Thyroid gland (tissue), 4 donors: ENCODE data around the gene SPINK1.
"Not testable (repeated sequence)": the region's sequence is repeated elsewhere in the genome, so short reads cannot be mapped to it uniquely, and the experiment has no call there.

ENCODE experiments used
- POLR2A ChIP-seq, 2 donors: fragments of 450-650 bp; IDR thresholded peaks; one replicate each; pipeline ENCODE4 v1.6.1; 2017; ENCODE audit warnings: antibody characterized with exemption in 2 of 2, mild to moderate bottlenecking in 2 of 2, moderate library complexity in 1 of 2
- TF ChIP-seq, protein P1 (sequence below), 6 experiments: fragments of 200-600 bp in 3 of 6; fragments of 450-650 bp in 3 of 6; sonication (generic) in 3 of 6; IDR thresholded peaks; one replicate each; pipeline ENCODE4 v1.5.1; 2016 to 2019; ENCODE audit warnings: antibody characterized with exemption in 6 of 6, mild to moderate bottlenecking in 2 of 6, inconsistent platforms in 1 of 6, moderate library complexity in 1 of 6

DNA sequence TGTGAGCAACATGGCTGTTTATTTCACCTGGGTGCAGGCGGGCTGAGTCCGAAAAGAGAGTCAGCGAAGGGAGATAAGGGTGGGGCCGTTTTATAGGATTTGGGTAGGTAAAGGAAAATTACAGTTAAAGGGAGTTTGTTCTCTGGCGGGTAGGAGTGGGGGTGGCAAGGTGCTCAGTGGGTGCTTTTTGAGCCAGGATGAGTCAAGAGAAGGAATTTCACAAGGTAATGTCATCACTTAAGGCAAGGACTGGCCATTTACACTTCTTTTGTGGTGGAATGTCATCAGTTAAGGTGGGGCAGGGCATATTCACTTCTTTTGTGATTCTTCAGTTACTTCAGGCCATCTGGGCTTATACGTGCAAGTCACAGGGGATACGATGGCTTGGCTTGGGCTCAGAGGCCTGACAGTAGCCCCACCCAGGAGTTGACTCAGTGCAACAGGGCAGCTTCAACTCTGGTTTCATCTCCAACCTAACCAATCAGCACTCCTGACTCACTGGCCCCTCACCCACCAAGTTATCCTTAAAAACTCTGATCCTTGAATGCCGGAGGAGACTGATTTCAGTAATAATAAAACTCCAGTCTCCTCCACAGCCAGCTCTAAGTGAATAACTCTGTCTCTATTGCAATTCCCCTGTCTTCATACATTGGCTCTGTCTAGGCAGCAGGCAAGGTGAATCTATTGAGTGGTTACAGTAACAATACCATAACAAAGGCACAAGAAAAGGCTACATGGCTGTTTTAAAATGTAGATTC lies 42.8 kb upstream of the SPINK1 start:
- TF ChIP-seq, protein P1, sequence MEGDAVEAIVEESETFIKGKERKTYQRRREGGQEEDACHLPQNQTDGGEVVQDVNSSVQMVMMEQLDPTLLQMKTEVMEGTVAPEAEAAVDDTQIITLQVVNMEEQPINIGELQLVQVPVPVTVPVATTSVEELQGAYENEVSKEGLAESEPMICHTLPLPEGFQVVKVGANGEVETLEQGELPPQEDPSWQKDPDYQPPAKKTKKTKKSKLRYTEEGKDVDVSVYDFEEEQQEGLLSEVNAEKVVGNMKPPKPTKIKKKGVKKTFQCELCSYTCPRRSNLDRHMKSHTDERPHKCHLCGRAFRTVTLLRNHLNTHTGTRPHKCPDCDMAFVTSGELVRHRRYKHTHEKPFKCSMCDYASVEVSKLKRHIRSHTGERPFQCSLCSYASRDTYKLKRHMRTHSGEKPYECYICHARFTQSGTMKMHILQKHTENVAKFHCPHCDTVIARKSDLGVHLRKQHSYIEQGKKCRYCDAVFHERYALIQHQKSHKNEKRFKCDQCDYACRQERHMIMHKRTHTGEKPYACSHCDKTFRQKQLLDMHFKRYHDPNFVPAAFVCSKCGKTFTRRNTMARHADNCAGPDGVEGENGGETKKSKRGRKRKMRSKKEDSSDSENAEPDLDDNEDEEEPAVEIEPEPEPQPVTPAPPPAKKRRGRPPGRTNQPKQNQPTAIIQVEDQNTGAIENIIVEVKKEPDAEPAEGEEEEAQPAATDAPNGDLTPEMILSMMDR (IDR thresholded peaks at IDR 0.05): not testable (repeated sequence)
- TF ChIP-seq POLR2A (IDR thresholded peaks at IDR 0.05): not testable (repeated sequence)
